ENCODE data around the gene PCDHA8.

Gene PCDHA8

GRCh38 chr5:140883927-140884697 is 43.1 kb downstream of the PCDHA8 start:
- no peak for TF ChIP-seq CTCF (IDR thresholded peaks at IDR 0.05; ENCODE audit: low read depth, low read length, missing control alignments)
- no peak for DNase-seq (ENCODE audit: extremely low read depth, low read depth)

More at GRCh38 chr5:140883927-140884697, 43.1 kb downstream of the PCDHA8 start:
- no peak overlapping the region for H3K4me3 ChIP-seq (replicated peaks; ENCODE audit: low read depth, low read length)

Data from HFF-Myc (cell line).